SU-DHL-6 (cell line): ENCODE data around the gene SLC36A1.

ENCODE experiments used
- H2AFZ ChIP-seq: fragments of 200-600 bp; sonication (generic); 2 replicates; pipeline ENCODE4 v1.6.1; 2014; ENCODE audit warnings: low read depth, mild to moderate bottlenecking, moderate library complexity, mixed read lengths, antibody characterized with exemption, low read length; ENCODE audit not compliant: severe bottlenecking
- H3F3A ChIP-seq: fragments of 200-600 bp; shearing (Covaris generic); 2 replicates; pipeline ENCODE4 v1.6.0; 2016; ENCODE audit warnings: antibody characterized with exemption, mild to moderate bottlenecking; ENCODE audit not compliant: insufficient read depth
- H3K27ac ChIP-seq: fragments of 200-600 bp; sonication (generic); 2 replicates; pipeline ENCODE4 v1.5.1; 2016; ENCODE audit warnings: low read depth, mild to moderate bottlenecking, low read length, moderate library complexity, mixed read lengths
- H3K27me3 ChIP-seq: fragments of 200-600 bp; sonication (generic), shearing (Covaris generic); 2 replicates; pipeline ENCODE4 v1.6.0; 2014; ENCODE audit warnings: mild to moderate bottlenecking, low read length
- H3K36me3 ChIP-seq: fragments of 200-600 bp; sonication (generic); 2 replicates; pipeline ENCODE4 v1.6.1; 2014; ENCODE audit warnings: mild to moderate bottlenecking, low read length, mixed read lengths
- H3K4me2 ChIP-seq: fragments of 300-600, 200-600 bp; shearing (Covaris generic), sonication (generic); 2 replicates; pipeline ENCODE4 v1.6.0; 2014; ENCODE audit warnings: low read length, low read depth, mild to moderate bottlenecking; ENCODE audit not compliant: poor library complexity, severe bottlenecking
- H3K4me3 ChIP-seq: fragments of 200-600 bp; sonication (generic); 2 replicates; pipeline ENCODE4 v1.5.1; 2014; ENCODE audit warnings: antibody characterized with exemption, low read length, mild to moderate bottlenecking, mixed read lengths; ENCODE audit not compliant: insufficient read depth, poor library complexity, severe bottlenecking
- H3K79me2 ChIP-seq: fragments of 200-600 bp; sonication (generic); 2 replicates; pipeline ENCODE4 v1.6.1; 2014; ENCODE audit warnings: mild to moderate bottlenecking, low read length, moderate library complexity; ENCODE audit not compliant: insufficient read depth
- H3K9ac ChIP-seq: fragments of 200-600 bp; sonication (generic); 2 replicates; pipeline ENCODE4 v1.7.0; 2014; ENCODE audit warnings: mild to moderate bottlenecking, low read length
- H3K9me2 ChIP-seq: fragments of 200-600 bp; sonication (generic); replicated peaks from 2 replicates; pipeline ENCODE4 v1.6.1; 2014; ENCODE audit warnings: low read length; ENCODE audit not compliant: insufficient read depth
- H3K9me3 ChIP-seq: fragments of 200-600 bp; sonication (generic); 2 replicates; pipeline ENCODE4 v1.6.1; 2014; ENCODE audit warnings: low read length, mixed read lengths; ENCODE audit not compliant: insufficient read depth
- H4K20me1 ChIP-seq: fragments of 200-600 bp; sonication (generic); 2 replicates; pipeline ENCODE4 v1.6.1; 2014; ENCODE audit warnings: low read depth, mild to moderate bottlenecking, antibody characterized with exemption, low read length, moderate library complexity, mixed read lengths
- CTCF ChIP-seq: fragments of 200-600 bp; sonication (generic); IDR thresholded peaks from one replicate; pipeline ENCODE4 v1.5.1; 2017; ENCODE audit warnings: antibody characterized with exemption, mild to moderate bottlenecking, low read length, moderate library complexity; ENCODE audit not compliant: insufficient read depth, poor library complexity, severe bottlenecking
- EZH2phosphoT487 ChIP-seq: fragments of 200-600 bp; sonication (generic), shearing (Covaris generic); conservative IDR thresholded peaks from 2 replicates; pipeline ENCODE4 v1.6.1; 2018; ENCODE audit warnings: mild to moderate bottlenecking, antibody characterized with exemption, low read length, moderate library complexity, mixed read lengths

Gene SLC36A1

DNA sequence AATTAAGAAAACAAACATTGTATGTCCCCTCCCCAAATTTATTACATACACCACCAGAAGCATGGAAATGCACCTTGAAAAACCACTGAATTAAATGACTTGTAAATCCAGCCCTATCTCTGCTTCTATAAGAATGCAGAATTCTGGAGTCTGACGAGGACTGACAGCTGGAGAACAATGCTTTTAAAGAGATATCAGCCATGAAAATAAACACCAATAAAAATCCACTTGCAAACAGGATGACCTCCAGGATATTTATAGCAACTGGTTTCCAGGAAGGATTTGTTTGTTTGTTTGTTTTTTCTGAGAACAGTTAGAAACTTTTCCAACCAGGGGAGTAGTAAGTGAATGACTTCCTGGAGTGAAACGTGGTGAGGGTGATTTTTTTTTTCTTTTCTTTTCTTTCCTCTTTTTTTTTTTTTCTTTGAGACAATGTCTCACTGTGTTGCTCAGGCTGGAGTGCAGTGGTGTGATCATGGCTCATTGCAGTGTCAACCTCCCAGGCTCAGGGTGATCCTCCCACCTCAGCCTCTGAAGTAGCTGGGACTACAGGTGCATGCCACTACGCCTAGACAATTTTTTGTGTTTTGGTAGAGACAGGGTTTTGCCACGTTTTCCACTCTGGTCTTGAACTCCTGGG, 38.7 kb upstream of the SLC36A1 start:
- Histone ChIP-seq H3K9me2 (no peaks in the 10 kb centered on the region), H3K79me2 (no peaks in the 10 kb centered on the region), H3K27ac (no peak overlapping the region), H3K4me3 (no peak overlapping the region), H3K9me3 (no peaks in the 10 kb centered on the region), H3F3A (no peaks in the 10 kb centered on the region), H3K9ac (no peak overlapping the region), H3K4me2 (no peak overlapping the region), H2AFZ (no peak overlapping the region), H3K27me3 (no peaks in the 10 kb centered on the region), H3K36me3 (no peaks in the 10 kb centered on the region), H4K20me1 (no peaks in the 10 kb centered on the region)
- TF ChIP-seq EZH2phosphoT487 (no peak), CTCF (no peak)

GRCh38 chr5:151413800-151414199, 33.6 kb upstream of the SLC36A1 start:
- no peak overlapping the region for H3K27ac ChIP-seq
- no peaks in the 10 kb centered on the region for H4K20me1 ChIP-seq
- no peak overlapping the region for H3K9ac ChIP-seq
- no peaks in the 10 kb centered on the region for H3F3A ChIP-seq
- H2AFZ ChIP-seq = no peak overlapping the region
- no peaks in the 10 kb centered on the region for H3K27me3 ChIP-seq
- no peak overlapping the region for H3K4me3 ChIP-seq
- no peak overlapping the region for H3K4me2 ChIP-seq
- no peak for TF ChIP-seq EZH2phosphoT487
- no peak for TF ChIP-seq CTCF
- H3K9me3 ChIP-seq = peaks cover 20% of the 10 kb centered on the region; the same call in 1 of the 2 replicates
- H3K36me3 ChIP-seq = no peaks in the 10 kb centered on the region
- no peaks in the 10 kb centered on the region for H3K79me2 ChIP-seq
- no peaks in the 10 kb centered on the region for H3K9me2 ChIP-seq

DNA sequence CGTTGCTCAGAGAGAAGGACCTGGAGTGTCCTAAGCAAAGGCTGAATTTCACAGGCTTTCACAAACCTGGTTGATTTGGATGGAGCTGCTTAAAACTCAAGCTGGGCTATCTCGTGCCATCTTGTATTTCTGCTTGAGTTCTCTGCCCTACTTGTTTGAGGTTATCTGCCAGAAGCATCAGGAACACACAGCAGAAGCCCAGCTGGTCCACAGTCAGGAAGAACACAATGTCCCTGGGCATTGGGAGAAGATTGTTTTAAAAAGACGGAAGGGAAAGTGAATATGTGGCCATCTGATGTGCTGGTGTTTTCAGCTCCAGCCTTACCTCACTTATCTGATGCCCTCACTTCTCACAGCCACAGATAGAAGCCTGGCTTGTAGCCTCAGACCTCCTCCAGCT, 32.9 kb upstream of the SLC36A1 start:
- no peak overlapping the region for H2AFZ ChIP-seq
- H3K9me2 ChIP-seq = no peaks in the 10 kb centered on the region
- H4K20me1 ChIP-seq = no peaks in the 10 kb centered on the region
- peaks cover 20% of the 10 kb centered on the region; the same call in 1 of the 2 replicates for H3K9me3 ChIP-seq
- H3K4me3 ChIP-seq = no peak overlapping the region
- no peaks in the 10 kb centered on the region for H3K79me2 ChIP-seq
- no peaks in the 10 kb centered on the region for H3K36me3 ChIP-seq
- no peaks in the 10 kb centered on the region for H3K27me3 ChIP-seq
- no peak overlapping the region for H3K27ac ChIP-seq
- TF ChIP-seq EZH2phosphoT487 (no peak), CTCF (no peak)
- no peak overlapping the region for H3K4me2 ChIP-seq
- no peak overlapping the region for H3K9ac ChIP-seq
- no peaks in the 10 kb centered on the region for H3F3A ChIP-seq
